IMR-90 (cell line): ENCODE results near the gene PRKCE. TPM values are rescaled to one million over a fixed set of nuclear protein-coding genes. Genes with fewer than 3 reads are reported as not detected.

Source experiments
- ATAC-seq: fragments of 200-7000 bp; cut with Tn5 transposase; 2 replicates; pipeline ENCODE4 v1.9.1; 2020; ENCODE audit warnings: low read depth, mild to moderate bottlenecking, moderate library complexity
- BruUV-seq: library from RNA; stranded (reverse); fragments of 400-500 nt; replicated peaks from 2 replicates; lab custom pipeline; 2021; lab: Mats Ljungman, UMichigan
- CTCF ChIA-PET: fragments of 300-600 bp; formaldehyde crosslinking; extraction: SDS; loops from one replicate; lab custom pipeline; 2021; ENCODE audit warnings: antibody characterized with exemption; lab: Yijun Ruan, JAX
- POLR2A ChIA-PET: fragments of 300-600 bp; sonication (Branson Sonifier 250); formaldehyde crosslinking; loops from one replicate; lab custom pipeline; 2022; ENCODE audit warnings: antibody characterized with exemption; ENCODE audit not compliant: unreplicated experiment; lab: Charles Lee
- DNase-seq: peaks from one replicate; pipeline ENCODE4 v3.0.0; 2013
- H2AFZ ChIP-seq: replicated peaks from 2 replicates; pipeline ENCODE3; 2013; ENCODE audit warnings: low read length, mild to moderate bottlenecking; ENCODE audit not compliant: poor library complexity
- H2AK5ac ChIP-seq: 2 replicates; pipeline ENCODE4 v1.6.1; 2013; ENCODE audit warnings: low read depth, low read length, inconsistent platforms
- H2AK9ac ChIP-seq: replicated peaks from 2 replicates; pipeline ENCODE3; 2013; ENCODE audit warnings: mild to moderate bottlenecking, low read depth, low read length, moderate library complexity; ENCODE audit not compliant: poor library complexity
- H2BK120ac ChIP-seq: 2 replicates; pipeline ENCODE4 v1.6.1; 2013; ENCODE audit warnings: low read depth, low read length, inconsistent platforms
- H2BK15ac ChIP-seq: 3 replicates; pipeline ENCODE4 v1.6.1; 2013; ENCODE audit warnings: low read depth, low read length, inconsistent platforms
- H2BK20ac ChIP-seq: 2 replicates; pipeline ENCODE4 v1.6.1; 2013; ENCODE audit warnings: low read depth, mild to moderate bottlenecking, inconsistent platforms, low read length, moderate library complexity
- H2BK5ac ChIP-seq: 2 replicates; pipeline ENCODE4 v1.6.1; 2013; ENCODE audit warnings: mild to moderate bottlenecking, low read depth, low read length, inconsistent platforms; ENCODE audit not compliant: poor library complexity, severe bottlenecking
- H3K14ac ChIP-seq: replicated peaks from 2 replicates; pipeline ENCODE4 v1.6.1; 2013; ENCODE audit warnings: low read depth, low read length, inconsistent platforms
- H3K18ac ChIP-seq: 2 replicates; pipeline ENCODE4 v1.6.1; 2013; ENCODE audit warnings: low read depth, low read length, control low read depth
- H3K23ac ChIP-seq: 2 replicates; pipeline ENCODE4 v1.6.1; 2013; ENCODE audit warnings: low read depth, low read length, inconsistent platforms
- H3K27ac ChIP-seq: 2 replicates; pipeline ENCODE4 v1.5.1; 2013; ENCODE audit warnings: mild to moderate bottlenecking, control low read depth, low read length; ENCODE audit not compliant: insufficient read depth
- H3K27me3 ChIP-seq: 2 replicates; pipeline ENCODE4 v1.6.1; 2013; ENCODE audit warnings: low read length; ENCODE audit not compliant: control insufficient read depth, insufficient read depth
- H3K36me3 ChIP-seq: 2 replicates; pipeline ENCODE4 v1.6.1; 2013; ENCODE audit warnings: low read length, mixed read lengths; ENCODE audit not compliant: control insufficient read depth, insufficient read depth
- H3K4ac ChIP-seq: 2 replicates; pipeline ENCODE4 v1.6.1; 2013; ENCODE audit warnings: low read depth, low read length, inconsistent platforms
- H3K4me1 ChIP-seq: 2 replicates; pipeline ENCODE4 v1.6.1; 2013; ENCODE audit warnings: low read length, mixed read lengths; ENCODE audit not compliant: control insufficient read depth, insufficient read depth
- H3K4me2 ChIP-seq: 2 replicates; pipeline ENCODE4 v1.6.1; 2013; ENCODE audit warnings: low read depth, mild to moderate bottlenecking, control low read depth, low read length, moderate library complexity
- H3K4me3 ChIP-seq: 2 replicates; pipeline ENCODE4 v1.5.1; 2013; ENCODE audit warnings: low read depth, mild to moderate bottlenecking, control low read depth, low read length, moderate library complexity; ENCODE audit not compliant: insufficient read depth
- H3K56ac ChIP-seq: 2 replicates; pipeline ENCODE4 v1.6.1; 2013; ENCODE audit warnings: low read length, inconsistent platforms; ENCODE audit not compliant: insufficient read depth; ENCODE audit errors: extremely low read depth
- H3K79me1 ChIP-seq, 2 experiments: 2 replicates each; pipeline ENCODE4 v1.6.1; 2013; ENCODE audit warnings: low read length in 2 of 2, inconsistent platforms in 1 of 2, low read depth in 1 of 2
- H3K9ac ChIP-seq: 2 replicates; pipeline ENCODE4 v1.6.1; 2013; ENCODE audit warnings: low read depth, low read length, control low read depth
- H3K9me1 ChIP-seq: 2 replicates; pipeline ENCODE4 v1.6.1; 2013; ENCODE audit warnings: low read length, inconsistent platforms; ENCODE audit not compliant: insufficient read depth
- H3K9me3 ChIP-seq: 2 replicates; pipeline ENCODE4 v1.6.1; 2013; ENCODE audit warnings: low read length; ENCODE audit not compliant: control insufficient read depth, insufficient read depth
- H4K20me1 ChIP-seq: 2 replicates; pipeline ENCODE4 v1.6.1; 2013; ENCODE audit warnings: low read length, inconsistent platforms; ENCODE audit not compliant: insufficient read depth
- H4K5ac ChIP-seq: 2 replicates; pipeline ENCODE4 v1.6.1; 2013; ENCODE audit warnings: mild to moderate bottlenecking, low read depth, low read length, control low read depth
- H4K8ac ChIP-seq, 2 experiments: 2 replicates each; pipeline ENCODE4 v1.6.1; 2013; ENCODE audit warnings: low read depth in 2 of 2, low read length in 2 of 2, control low read depth in 1 of 2, inconsistent platforms in 1 of 2
- H4K91ac ChIP-seq: 2 replicates; pipeline ENCODE4 v1.6.1; 2013; ENCODE audit warnings: low read depth, low read length, inconsistent platforms; ENCODE audit not compliant: insufficient read depth
- BHLHE40 ChIP-seq: fragments of 150-350 bp; IDR thresholded peaks from 2 replicates; pipeline ENCODE4 v1.6.1; 2016; ENCODE audit warnings: mild to moderate bottlenecking, low read depth, low read length
- CEBPB ChIP-seq: IDR thresholded peaks from 2 replicates; pipeline ENCODE4 v1.6.1; 2012; ENCODE audit warnings: low read depth, low read length, improper control_type of control experiment
- CHD1 ChIP-seq: IDR thresholded peaks from 2 replicates; pipeline ENCODE4 v1.6.1; 2012; ENCODE audit warnings: low read depth, low read length, improper control_type of control experiment
- CTCF ChIP-seq: conservative IDR thresholded peaks from 2 replicates; pipeline ENCODE4 v1.5.1; 2012; ENCODE audit warnings: mild to moderate bottlenecking, low read depth, low read length, improper control_type of control experiment
- ELK1 ChIP-seq: fragments of 150-350 bp; IDR thresholded peaks from 2 replicates; pipeline ENCODE4 v1.6.1; 2016; ENCODE audit warnings: low read depth, mild to moderate bottlenecking, low read length, moderate library complexity, borderline replicate concordance
- MAFK ChIP-seq: IDR thresholded peaks from 2 replicates; pipeline ENCODE4 v1.6.1; 2012; ENCODE audit warnings: low read depth, low read length, improper control_type of control experiment
- MAZ ChIP-seq: IDR thresholded peaks from 2 replicates; pipeline ENCODE4 v1.6.1; 2012; ENCODE audit warnings: low read depth, mild to moderate bottlenecking, low read length, improper control_type of control experiment, moderate library complexity, borderline replicate concordance
- NFE2L2 ChIP-seq: fragments of 150-350 bp; IDR thresholded peaks from 2 replicates; pipeline ENCODE4 v1.6.1; 2016; ENCODE audit warnings: low read depth, mild to moderate bottlenecking, low read length
- POLR2A ChIP-seq: IDR thresholded peaks from 2 replicates; pipeline ENCODE4 v1.6.1; 2012; ENCODE audit warnings: mild to moderate bottlenecking, low read depth, low read length
- RAD21 ChIP-seq: IDR thresholded peaks from 2 replicates; pipeline ENCODE4 v1.6.1; 2012; ENCODE audit warnings: low read length, improper control_type of control experiment
- RCOR1 ChIP-seq: IDR thresholded peaks from 2 replicates; pipeline ENCODE4 v1.6.1; 2012; ENCODE audit warnings: mild to moderate bottlenecking, low read length, improper control_type of control experiment; ENCODE audit not compliant: insufficient replicate concordance
- RFX5 ChIP-seq: IDR thresholded peaks from 2 replicates; pipeline ENCODE4 v1.8.0; 2012; ENCODE audit warnings: low read depth, mild to moderate bottlenecking, low read length, moderate library complexity
- USF2 ChIP-seq: fragments of 150-350 bp; IDR thresholded peaks from 2 replicates; pipeline ENCODE4 v1.6.1; 2017; ENCODE audit warnings: mild to moderate bottlenecking, antibody characterized with exemption, low read length, low read depth
- WGBS, 2 experiments: methylation state at CpG; one replicate each; pipeline versions ENCODE4 v1.1.5 to v1.1.7; 2013; ENCODE audit warnings: missing lambda C conversion rate in 2 of 2; ENCODE audit not compliant: insufficient read length in 1 of 2; ENCODE audit errors: extremely low coverage in 2 of 2; 5-methylcytosine and 5-hydroxymethylcytosine counted together
- dilution Hi-C: fragments of 300-500 bp; cut with HindIII; formaldehyde crosslinking; loops from one replicate; pipeline ENCODE4 v1.14.3; 2018; ENCODE audit warnings: low sequenced_read_pairs; ENCODE audit not compliant: unreplicated experiment
- in situ Hi-C: fragments of 300-500 bp; cut with MboI; formaldehyde crosslinking; loops from 3 replicates; pipeline ENCODE4 v1.14.3; 2019; ENCODE audit warnings: low sequenced_read_pairs, inconsistent platforms, mixed read lengths
- intact Hi-C: fragments of 100-400 bp; cut with micrococcal nuclease; formaldehyde crosslinking; loops from 2 replicates; pipeline ENCODE4 v1.10.0; 2022
- polyA plus RNA-seq, 3 experiments: library from polyadenylated mRNA; depleted of rRNA; stranded (reverse); fragments of >200 nt; gene quantifications; 2 replicates each; pipeline ENCODE4 v1.2.3, GENCODE V29; 2012; ENCODE audit warnings: low replicate concordance in 1 of 3
- total RNA-seq: library from RNA; depleted of rRNA; stranded (reverse); fragments of >200 nt; gene quantifications from 2 replicates; pipeline ENCODE4 v1.2.3, GENCODE V29; 2012

Gene PRKCE
- total and polyA plus RNA-seq, 2 of the 4 experiments (the other 2 are of a cell fraction): 8.1 to 32.4 TPM

GRCh38 chr2:46198164-46198883 lies 546.8 kb downstream of the PRKCE start (continued):
- TF ChIP-seq MAZ: no peak

- Histone ChIP-seq H3K9me1 (peaks cover 16% of the 10 kb centered on the region), H3K14ac (no peak overlapping the region), H3K56ac (no peak overlapping the region), H2AK9ac (no peak overlapping the region), H2BK5ac (no peak overlapping the region), H3K9me3 (no peaks in the 10 kb centered on the region; the same call in 1 of the 2 replicates), H3K9ac (no peak overlapping the region), H2AK5ac (no peak overlapping the region), H2BK20ac (no peak overlapping the region), H3K27ac (no peak overlapping the region), H2BK120ac (no peak overlapping the region), H2BK15ac (no peak overlapping the region; the same call in 2 of the 3 replicates), H3K4ac (no peak overlapping the region), H3K36me3 (no peaks in the 10 kb centered on the region), H3K4me2 (no peak overlapping the region), H3K4me3 (no peak overlapping the region), H4K20me1 (no peaks in the 10 kb centered on the region), H3K4me1 (peaks cover 4% of the 10 kb centered on the region), H3K18ac (no peak overlapping the region), H3K27me3 (no peaks in the 10 kb centered on the region), H4K5ac (no peak overlapping the region), H4K8ac (no peak overlapping the region), H3K23ac (no peak overlapping the region), H4K91ac (no peak overlapping the region), H2AFZ (no peak overlapping the region), H3K79me1 (no peaks in the 10 kb centered on the region)
- DNase-seq: no peak
- intact Hi-C loops (no loop called here), dilution Hi-C loops (no loop called here), in situ Hi-C loops (no loop called here)
- ChIA-PET POLR2A (no interaction called here), CTCF (no interaction called here)
- BruUV-seq: no TSS peak
- WGBS, 2 experiments: 100% methylated on average over 1 of the region's 6 CpGs; no CpG with 5 or more reads in 1 of the 2 experiments
- ATAC-seq: no peak
- no peak for TF ChIP-seq MAZ
- no peak for TF ChIP-seq RAD21
- TF ChIP-seq MAFK: no peak
- no peak for TF ChIP-seq POLR2A
- TF ChIP-seq RCOR1: no peak
- TF ChIP-seq RFX5: no peak
- no peak for TF ChIP-seq NFE2L2
- TF ChIP-seq CTCF: no peak
- no peak for TF ChIP-seq BHLHE40
- TF ChIP-seq ELK1: no peak
- TF ChIP-seq USF2: no peak
- TF ChIP-seq CHD1: no peak
- no peak for TF ChIP-seq CEBPB
These were observed 547.5 kb downstream of the PRKCE start for GRCh38 chr2:46198966-46199365.
